ENCODE measurements around the gene TMEM272.
"Not testable (repeated sequence)": the region's sequence is repeated elsewhere in the genome, so short reads cannot be mapped to it uniquely, and the experiment has no call there.

Gene TMEM272

GRCh38 chr13:51831519-51831918, 13.5 kb downstream of the TMEM272 start:
- peaks cover 1% of the 10 kb centered on the region for H3K4me1 ChIP-seq (ENCODE audit: insufficient read depth, insufficient read length)
- TF ChIP-seq SUZ12 (IDR thresholded peaks at IDR 0.05; ENCODE audit: extremely low read depth, insufficient read depth, insufficient read length) (no peak), YY1 (IDR thresholded peaks at IDR 0.05; ENCODE audit: insufficient read depth, insufficient read length) (no peak), ZNF274 (IDR thresholded peaks at IDR 0.05; ENCODE audit: low read depth, low read length) (no peak)

GRCh38 chr13:51829568-51829899, 15.4 kb downstream of the TMEM272 start:
- Histone ChIP-seq H3K9me3 (ENCODE audit: insufficient read depth, low read length) (no peaks in the 10 kb centered on the region), H3K36me3 (ENCODE audit: insufficient read depth, insufficient read length, low read length) (no peaks in the 10 kb centered on the region), H3K27me3 (ENCODE audit: insufficient read depth, insufficient read length) (no peaks in the 10 kb centered on the region), H3K9ac (ENCODE audit: insufficient read length, low read depth) (no peak overlapping the region), H3K4me1 (ENCODE audit: insufficient read depth, insufficient read length) (peaks cover 2% of the 10 kb centered on the region), H3K4me3 (ENCODE audit: insufficient read length, low read depth) (no peak overlapping the region)
- no peak for DNase-seq (ENCODE audit: low read depth, low spot score)
- TF ChIP-seq SUZ12 (IDR thresholded peaks at IDR 0.05; ENCODE audit: extremely low read depth, insufficient read depth, insufficient read length): no peak
- TF ChIP-seq ZNF274 (IDR thresholded peaks at IDR 0.05; ENCODE audit: low read depth, low read length): no peak

More at GRCh38 chr13:51831519-51831918, 13.5 kb downstream of the TMEM272 start:
- no peaks in the 10 kb centered on the region for H3K9me3 ChIP-seq (ENCODE audit: insufficient read depth, low read length)
- no peaks in the 10 kb centered on the region for H3K27me3 ChIP-seq (ENCODE audit: insufficient read depth, insufficient read length)
- DNase-seq (ENCODE audit: low read depth, low spot score): no peak
- no peak overlapping the region for H3K9ac ChIP-seq (ENCODE audit: insufficient read length, low read depth)
- H3K4me3 ChIP-seq (ENCODE audit: insufficient read length, low read depth): no peak overlapping the region
- no peaks in the 10 kb centered on the region for H3K36me3 ChIP-seq (ENCODE audit: insufficient read depth, insufficient read length, low read length)

GRCh38 chr13:51828730-51829567, 16.0 kb downstream of the TMEM272 start:
- Histone ChIP-seq H3K9ac (ENCODE audit: insufficient read length, low read depth) (no peak overlapping the region), H3K27me3 (ENCODE audit: insufficient read depth, insufficient read length) (no peaks in the 10 kb centered on the region), H3K36me3 (ENCODE audit: insufficient read depth, insufficient read length, low read length) (no peaks in the 10 kb centered on the region), H3K9me3 (ENCODE audit: insufficient read depth, low read length) (no peaks in the 10 kb centered on the region), H3K4me3 (ENCODE audit: insufficient read length, low read depth) (no peak overlapping the region), H3K4me1 (ENCODE audit: insufficient read depth, insufficient read length) (peaks cover 2% of the 10 kb centered on the region)
- DNase-seq (ENCODE audit: low read depth, low spot score): no peak
- TF ChIP-seq ZNF274 (IDR thresholded peaks at IDR 0.05; ENCODE audit: low read depth, low read length): no peak
- no peak for TF ChIP-seq SUZ12 (IDR thresholded peaks at IDR 0.05; ENCODE audit: extremely low read depth, insufficient read depth, insufficient read length)
- TF ChIP-seq YY1 (IDR thresholded peaks at IDR 0.05; ENCODE audit: insufficient read depth, insufficient read length): no peak

GRCh38 chr13:51827254-51827653, 17.7 kb downstream of the TMEM272 start:
- no peak overlapping the region for H3K4me3 ChIP-seq (ENCODE audit: insufficient read length, low read depth)
- H3K9me3 ChIP-seq (ENCODE audit: insufficient read depth, low read length): no peaks in the 10 kb centered on the region
- no peaks in the 10 kb centered on the region for H3K27me3 ChIP-seq (ENCODE audit: insufficient read depth, insufficient read length)
- H3K9ac ChIP-seq (ENCODE audit: insufficient read length, low read depth): no peak overlapping the region
- peaks cover 2% of the 10 kb centered on the region for H3K4me1 ChIP-seq (ENCODE audit: insufficient read depth, insufficient read length)
- no peak for DNase-seq (ENCODE audit: low read depth, low spot score)
- no peaks in the 10 kb centered on the region for H3K36me3 ChIP-seq (ENCODE audit: insufficient read depth, insufficient read length, low read length)
- TF ChIP-seq ZNF274 (IDR thresholded peaks at IDR 0.05; ENCODE audit: low read depth, low read length): no peak
- TF ChIP-seq SUZ12 (IDR thresholded peaks at IDR 0.05; ENCODE audit: extremely low read depth, insufficient read depth, insufficient read length): no peak
- no peak for TF ChIP-seq YY1 (IDR thresholded peaks at IDR 0.05; ENCODE audit: insufficient read depth, insufficient read length)

GRCh38 chr13:51826606-51827005, 18.4 kb downstream of the TMEM272 start:
- peaks cover 2% of the 10 kb centered on the region for H3K4me1 ChIP-seq (ENCODE audit: insufficient read depth, insufficient read length)
- no peak overlapping the region for H3K9ac ChIP-seq (ENCODE audit: insufficient read length, low read depth)
- H3K36me3 ChIP-seq (ENCODE audit: insufficient read depth, insufficient read length, low read length): no peaks in the 10 kb centered on the region
- no peak for DNase-seq (ENCODE audit: low read depth, low spot score)
- no peak for TF ChIP-seq SUZ12 (IDR thresholded peaks at IDR 0.05; ENCODE audit: extremely low read depth, insufficient read depth, insufficient read length)
- TF ChIP-seq ZNF274 (IDR thresholded peaks at IDR 0.05; ENCODE audit: low read depth, low read length): no peak
- TF ChIP-seq YY1 (IDR thresholded peaks at IDR 0.05; ENCODE audit: insufficient read depth, insufficient read length): no peak
- no peaks in the 10 kb centered on the region for H3K27me3 ChIP-seq (ENCODE audit: insufficient read depth, insufficient read length)
- no peak overlapping the region for H3K4me3 ChIP-seq (ENCODE audit: insufficient read length, low read depth)
- H3K9me3 ChIP-seq (ENCODE audit: insufficient read depth, low read length): no peaks in the 10 kb centered on the region

- peaks cover 2% of the 10 kb centered on the region for H3K4me1 ChIP-seq (ENCODE audit: insufficient read depth, insufficient read length)
- H3K9me3 ChIP-seq (ENCODE audit: insufficient read depth, low read length): no peaks in the 10 kb centered on the region
- H3K27me3 ChIP-seq (ENCODE audit: insufficient read depth, insufficient read length): no peaks in the 10 kb centered on the region
- DNase-seq (ENCODE audit: low read depth, low spot score): no peak
- H3K4me3 ChIP-seq (ENCODE audit: insufficient read length, low read depth): no peak overlapping the region
- no peak for TF ChIP-seq YY1 (IDR thresholded peaks at IDR 0.05; ENCODE audit: insufficient read depth, insufficient read length)
- H3K9ac ChIP-seq (ENCODE audit: insufficient read length, low read depth): no peak overlapping the region
- no peaks in the 10 kb centered on the region for H3K36me3 ChIP-seq (ENCODE audit: insufficient read depth, insufficient read length, low read length)
Measured at GRCh38 chr13:51825681-51826254, 19.2 kb downstream of the TMEM272 start.

DNA sequence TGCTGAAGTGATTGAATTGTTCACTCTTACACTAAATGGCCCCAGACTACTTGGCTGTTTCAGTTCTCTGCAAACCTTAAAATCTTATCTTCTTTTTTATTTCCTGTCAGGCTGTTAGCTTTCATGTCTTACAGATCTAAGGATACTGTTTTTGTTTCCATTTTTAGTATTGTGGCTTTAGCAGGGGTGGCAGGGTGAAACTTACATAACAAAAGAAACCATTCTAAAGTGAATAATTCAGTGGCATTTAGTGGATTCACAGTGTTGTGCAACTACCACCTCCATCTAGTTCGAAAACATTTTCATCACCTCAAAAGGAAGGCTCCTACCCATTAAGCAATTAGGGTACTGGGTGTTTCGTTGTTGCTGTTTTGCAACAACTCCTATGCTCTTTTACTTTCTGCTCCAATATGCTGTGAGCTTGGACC, 19.8 kb downstream of the TMEM272 start:
- H3K27me3 ChIP-seq (ENCODE audit: insufficient read depth, insufficient read length): no peaks in the 10 kb centered on the region
- no peak overlapping the region for H3K9ac ChIP-seq (ENCODE audit: insufficient read length, low read depth)
- no peak for DNase-seq (ENCODE audit: low read depth, low spot score)
- no peaks in the 10 kb centered on the region for H3K9me3 ChIP-seq (ENCODE audit: insufficient read depth, low read length)
- H3K4me1 ChIP-seq (ENCODE audit: insufficient read depth, insufficient read length): peaks cover 2% of the 10 kb centered on the region
- H3K36me3 ChIP-seq (ENCODE audit: insufficient read depth, insufficient read length, low read length): no peaks in the 10 kb centered on the region
- H3K4me3 ChIP-seq (ENCODE audit: insufficient read length, low read depth): no peak overlapping the region
- TF ChIP-seq SUZ12 (IDR thresholded peaks at IDR 0.05; ENCODE audit: extremely low read depth, insufficient read depth, insufficient read length): no peak
- no peak for TF ChIP-seq YY1 (IDR thresholded peaks at IDR 0.05; ENCODE audit: insufficient read depth, insufficient read length)
- no peak for TF ChIP-seq ZNF274 (IDR thresholded peaks at IDR 0.05; ENCODE audit: low read depth, low read length)

DNA sequence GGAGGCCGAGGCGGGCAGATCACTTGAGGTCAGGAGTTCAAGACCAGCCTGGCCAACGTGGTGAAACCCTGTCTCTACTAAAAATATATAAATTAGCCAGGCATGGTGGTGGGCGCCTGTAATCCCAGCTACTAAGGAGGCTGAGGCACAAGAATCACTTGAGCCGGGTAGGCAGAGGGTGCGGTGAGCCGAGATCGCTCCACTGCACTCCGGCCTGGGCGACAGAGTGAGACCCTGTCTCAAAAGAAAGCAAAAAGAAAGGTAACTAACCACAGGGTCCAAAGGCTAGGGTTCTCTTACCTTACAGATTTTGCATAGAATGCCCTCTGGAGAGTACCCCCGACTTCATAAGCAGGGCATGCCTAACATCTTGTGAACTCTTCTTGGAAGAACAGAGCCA, 20.3 kb downstream of the TMEM272 start:
- not testable (repeated sequence) for H3K9ac ChIP-seq (ENCODE audit: insufficient read length, low read depth); H3K4me3 ChIP-seq (ENCODE audit: insufficient read length, low read depth); DNase-seq (ENCODE audit: low read depth, low spot score); H3K36me3 ChIP-seq (ENCODE audit: insufficient read depth, insufficient read length, low read length); H3K9me3 ChIP-seq (ENCODE audit: insufficient read depth, low read length); H3K27me3 ChIP-seq (ENCODE audit: insufficient read depth, insufficient read length); H3K4me1 ChIP-seq (ENCODE audit: insufficient read depth, insufficient read length)

All from NT2/D1 (cell line).